Coronary artery (tissue), 2 donors: ENCODE data around the gene SMAD2.

Experiments
- DNase-seq: peaks from one replicate; pipeline ENCODE4 v3.0.0-alpha.2; 2017; ENCODE audit warnings: low spot score
- H3K27ac ChIP-seq, 2 donors: fragments of 200-600 bp; sonication (generic); one replicate each; pipeline ENCODE4 v1.5.1; 2016 to 2019
- H3K4me3 ChIP-seq: fragments of 200-600 bp; sonication (generic); 2 replicates; pipeline ENCODE4 v1.5.1; 2016; ENCODE audit warnings: mild to moderate bottlenecking, moderate library complexity
- TF ChIP-seq, protein P1 (sequence below): fragments of 200-600 bp; sonication (generic); IDR thresholded peaks from one replicate; pipeline ENCODE4 v1.5.1; 2019; ENCODE audit warnings: antibody characterized with exemption

Gene SMAD2

GRCh38 chr18:47800248-47800647, 130.2 kb downstream of the SMAD2 start:
- Histone ChIP-seq H3K27ac (no peak overlapping the region), H3K4me3 (no peak overlapping the region)
- TF ChIP-seq, protein P1, sequence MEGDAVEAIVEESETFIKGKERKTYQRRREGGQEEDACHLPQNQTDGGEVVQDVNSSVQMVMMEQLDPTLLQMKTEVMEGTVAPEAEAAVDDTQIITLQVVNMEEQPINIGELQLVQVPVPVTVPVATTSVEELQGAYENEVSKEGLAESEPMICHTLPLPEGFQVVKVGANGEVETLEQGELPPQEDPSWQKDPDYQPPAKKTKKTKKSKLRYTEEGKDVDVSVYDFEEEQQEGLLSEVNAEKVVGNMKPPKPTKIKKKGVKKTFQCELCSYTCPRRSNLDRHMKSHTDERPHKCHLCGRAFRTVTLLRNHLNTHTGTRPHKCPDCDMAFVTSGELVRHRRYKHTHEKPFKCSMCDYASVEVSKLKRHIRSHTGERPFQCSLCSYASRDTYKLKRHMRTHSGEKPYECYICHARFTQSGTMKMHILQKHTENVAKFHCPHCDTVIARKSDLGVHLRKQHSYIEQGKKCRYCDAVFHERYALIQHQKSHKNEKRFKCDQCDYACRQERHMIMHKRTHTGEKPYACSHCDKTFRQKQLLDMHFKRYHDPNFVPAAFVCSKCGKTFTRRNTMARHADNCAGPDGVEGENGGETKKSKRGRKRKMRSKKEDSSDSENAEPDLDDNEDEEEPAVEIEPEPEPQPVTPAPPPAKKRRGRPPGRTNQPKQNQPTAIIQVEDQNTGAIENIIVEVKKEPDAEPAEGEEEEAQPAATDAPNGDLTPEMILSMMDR: no peak
- DNase-seq: no peak

DNA sequence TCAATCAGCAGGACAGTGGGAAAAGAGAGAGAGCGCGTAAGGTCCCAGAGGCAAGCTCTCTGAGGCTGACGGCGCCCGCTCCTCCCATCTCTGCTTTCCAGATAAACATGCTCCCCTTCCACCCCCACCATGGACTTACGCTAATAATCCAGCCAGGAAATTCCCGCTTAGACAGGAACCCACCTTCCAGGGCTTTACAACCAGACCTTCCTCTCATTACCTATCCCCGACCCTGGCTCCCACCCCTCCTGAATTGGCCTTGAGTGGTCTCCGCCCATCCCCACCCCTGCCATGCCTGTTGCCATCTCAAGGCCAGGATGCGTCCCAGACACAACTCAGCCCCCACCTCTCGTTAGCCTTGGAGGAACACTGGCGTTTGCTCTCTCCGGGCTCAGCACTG, 131.1 kb downstream of the SMAD2 start:
- Histone ChIP-seq H3K4me3 (no peak overlapping the region), H3K27ac (no peak overlapping the region)
- TF ChIP-seq, protein P1: no peak
- DNase-seq: no peak

DNA sequence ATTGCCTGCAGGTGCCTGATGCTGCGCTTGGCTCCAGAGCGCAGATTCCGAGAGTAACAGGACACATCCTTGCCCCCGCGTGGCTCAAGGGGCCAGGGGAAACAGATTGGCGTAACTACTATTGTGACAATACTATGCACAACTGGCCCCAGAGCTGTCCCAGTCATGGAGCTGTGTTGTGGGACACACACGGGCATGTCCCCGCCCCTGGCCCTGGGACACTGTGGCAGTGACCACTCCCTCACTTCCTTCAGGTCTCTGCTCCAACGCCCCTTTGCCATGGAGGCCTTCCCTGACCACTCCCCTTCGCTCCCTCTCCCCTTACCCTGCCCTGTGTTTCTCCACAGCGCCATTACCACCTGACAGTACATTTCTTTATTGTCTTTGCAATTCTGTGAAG, 132.1 kb downstream of the SMAD2 start:
- Histone ChIP-seq H3K27ac (no peak overlapping the region), H3K4me3 (no peak overlapping the region)
- DNase-seq: no peak
- TF ChIP-seq, protein P1: no peak

- Histone ChIP-seq H3K27ac (no peak overlapping the region), H3K4me3 (no peak overlapping the region)
- TF ChIP-seq, protein P1: no peak
- DNase-seq: no peak
Observed at GRCh38 chr18:47797126-47797525, 133.3 kb downstream of the SMAD2 start.

- TF ChIP-seq, protein P1: no peak
- Histone ChIP-seq H3K27ac (no peak overlapping the region), H3K4me3 (no peak overlapping the region)
- no peak for DNase-seq
Observed at GRCh38 chr18:47795434-47795814, 135.0 kb downstream of the SMAD2 start.

GRCh38 chr18:47794725-47795433, 135.6 kb downstream of the SMAD2 start:
- Histone ChIP-seq H3K4me3 (no peak overlapping the region), H3K27ac (no peak overlapping the region)
- TF ChIP-seq, protein P1: no peak
- no peak for DNase-seq

DNA sequence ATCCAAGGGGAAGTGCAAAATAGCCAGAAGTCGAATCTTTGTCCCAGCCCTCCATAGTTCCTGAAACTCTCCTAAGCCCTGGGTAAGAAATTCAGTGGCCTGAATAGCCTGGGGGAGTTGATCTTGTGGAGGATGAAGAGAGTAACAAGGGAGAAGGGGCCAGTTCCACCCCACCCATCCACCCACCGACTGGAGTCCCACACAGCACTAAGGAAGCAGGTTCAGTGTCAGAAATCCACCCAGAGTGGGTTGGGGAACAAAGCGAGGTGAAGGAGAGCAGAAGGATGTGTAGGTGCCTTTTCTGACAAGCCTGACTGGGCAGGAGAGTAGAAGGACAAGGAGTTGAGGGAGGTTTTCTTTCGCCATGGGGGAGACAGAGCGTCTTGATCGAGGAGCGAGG, 136.8 kb downstream of the SMAD2 start:
- H3K4me3 ChIP-seq: no peak overlapping the region
- no peak for DNase-seq
- H3K27ac ChIP-seq: no peak overlapping the region
- TF ChIP-seq, protein P1: no peak
